Neutrophil (primary cell): Measurements from ENCODE around the gene MKRN3.

ENCODE experiments used
- H3K27ac ChIP-seq: fragments of 200-600 bp; sonication (generic); 2 replicates; pipeline ENCODE4 v1.5.1; 2016; ENCODE audit warnings: mild to moderate bottlenecking, moderate library complexity
- H3K27me3 ChIP-seq: fragments of 200-600 bp; sonication (generic); 2 replicates; pipeline ENCODE4 v1.6.0; 2016; ENCODE audit warnings: mild to moderate bottlenecking
- H3K36me3 ChIP-seq: fragments of 200-600 bp; sonication (generic); 2 replicates; pipeline ENCODE4 v1.5.1; 2017
- H3K4me1 ChIP-seq, 2 experiments: fragments of 200-600 bp in 1 of 2; sonication (generic) in 1 of 2; 1 replicate in 1 of 2; 2 replicates in 1 of 2; pipeline versions ENCODE4 v1.5.1 to v1.6.1; 2013 to 2016; ENCODE audit warnings: low read depth in 1 of 2, low read length in 1 of 2, mild to moderate bottlenecking in 1 of 2, moderate library complexity in 1 of 2; ENCODE audit not compliant: control insufficient read depth in 1 of 2, insufficient read depth in 1 of 2
- H3K4me3 ChIP-seq, 2 experiments: fragments of 200-600 bp in 1 of 2; sonication (generic) in 1 of 2; 1 replicate in 1 of 2; 2 replicates in 1 of 2; pipeline ENCODE4 v1.5.1; 2013 to 2016; ENCODE audit warnings: low read depth in 1 of 2, low read length in 1 of 2, mild to moderate bottlenecking in 1 of 2, moderate library complexity in 1 of 2
- H3K9me3 ChIP-seq: fragments of 200-600 bp; sonication (generic); 2 replicates; pipeline ENCODE4 v1.5.1; 2016
- CTCF ChIP-seq: fragments of 200-600 bp; sonication (generic); IDR thresholded peaks from 2 replicates; pipeline ENCODE4 v1.5.1; 2016; ENCODE audit warnings: antibody characterized with exemption

MKRN3 gene

GRCh38 chr15:23578521-23579150 is 13.2 kb downstream of the MKRN3 start:
- no peaks in the 10 kb centered on the region for H3K27me3 ChIP-seq
- no peaks in the 10 kb centered on the region for H3K36me3 ChIP-seq
- H3K27ac ChIP-seq = no peak overlapping the region
- no peak for TF ChIP-seq CTCF
- H3K4me3 ChIP-seq = no peak overlapping the region
- no peaks in the 10 kb centered on the region for H3K4me1 ChIP-seq
- no peaks in the 10 kb centered on the region for H3K9me3 ChIP-seq

- H3K9me3 ChIP-seq = no peaks in the 10 kb centered on the region
- H3K36me3 ChIP-seq = no peaks in the 10 kb centered on the region
- no peak for TF ChIP-seq CTCF
- H3K27ac ChIP-seq = no peak overlapping the region
- H3K4me1 ChIP-seq = no peaks in the 10 kb centered on the region
- H3K27me3 ChIP-seq = no peaks in the 10 kb centered on the region
- no peak overlapping the region for H3K4me3 ChIP-seq
These were observed 22.8 kb downstream of the MKRN3 start for GRCh38 chr15:23588268-23588667.

GRCh38 chr15:23589012-23589411 is 23.5 kb downstream of the MKRN3 start:
- Histone ChIP-seq H3K4me3 (no peak overlapping the region), H3K36me3 (no peaks in the 10 kb centered on the region), H3K27ac (no peak overlapping the region), H3K27me3 (no peaks in the 10 kb centered on the region), H3K4me1 (no peaks in the 10 kb centered on the region), H3K9me3 (no peaks in the 10 kb centered on the region)
- no peak for TF ChIP-seq CTCF

DNA sequence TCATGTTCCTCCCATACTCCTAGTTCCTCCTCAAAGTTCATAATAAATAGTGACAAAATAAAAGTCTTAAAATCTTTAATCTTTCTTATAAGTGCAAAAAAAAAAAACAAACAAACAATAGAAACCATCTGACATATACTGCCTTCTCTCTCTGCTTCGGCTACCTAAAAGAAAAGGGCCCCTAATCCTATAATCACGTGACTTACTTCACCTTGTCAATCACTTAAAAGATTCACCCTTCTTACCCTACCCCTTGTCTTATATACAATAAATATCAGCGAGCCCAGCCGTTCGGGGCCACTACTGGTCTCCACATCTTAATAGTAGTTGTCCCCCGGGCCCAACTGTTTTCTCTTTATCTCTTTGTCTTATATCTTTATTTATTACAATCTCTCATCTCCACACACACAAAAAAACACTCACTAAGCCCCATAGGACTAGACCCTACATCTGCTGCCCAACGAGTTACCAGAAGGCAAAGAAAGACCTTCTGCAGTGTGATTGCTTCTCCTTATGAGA is 28.8 kb downstream of the MKRN3 start:
- no peaks in the 10 kb centered on the region for H3K27me3 ChIP-seq
- no peaks in the 10 kb centered on the region for H3K36me3 ChIP-seq
- H3K9me3 ChIP-seq = no peaks in the 10 kb centered on the region
- H3K4me1 ChIP-seq = no peaks in the 10 kb centered on the region
- no peak overlapping the region for H3K27ac ChIP-seq
- no peak for TF ChIP-seq CTCF
- no peak overlapping the region for H3K4me3 ChIP-seq

DNA sequence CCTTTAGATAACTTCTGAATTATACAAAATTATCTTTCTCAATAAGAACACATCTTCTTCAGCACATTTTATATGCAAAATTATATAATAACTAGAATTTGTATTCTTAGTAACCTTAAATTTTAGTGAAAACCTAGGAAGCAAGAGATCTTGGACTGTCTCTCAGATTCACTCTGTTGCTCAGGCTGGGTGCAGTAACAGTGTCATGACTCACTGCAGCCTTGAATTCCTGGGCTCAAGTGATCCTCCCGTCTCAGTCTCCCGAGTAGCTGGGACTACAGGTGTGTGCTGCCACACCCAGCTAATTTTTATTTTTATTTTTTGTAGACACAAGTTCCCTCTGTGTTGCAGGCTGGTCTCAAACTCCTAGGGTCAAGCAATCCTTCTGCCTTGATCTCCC is 29.9 kb downstream of the MKRN3 start:
- H3K27me3 ChIP-seq = no peaks in the 10 kb centered on the region
- TF ChIP-seq CTCF = no peak
- no peaks in the 10 kb centered on the region for H3K9me3 ChIP-seq
- H3K27ac ChIP-seq = no peak overlapping the region
- H3K36me3 ChIP-seq = no peaks in the 10 kb centered on the region
- H3K4me3 ChIP-seq = no peak overlapping the region
- no peaks in the 10 kb centered on the region for H3K4me1 ChIP-seq
